Stimulated activated naive B cell treated with anti-CD40 and anti-IgM and Interleukin-4, amounts not matched to agents 10 μg/mL and 1 μg/mL and 100 μg/mL, for 72 hours (primary cell): ENCODE data around the gene TRIM67.

Experiments used
- ATAC-seq, 2 donors: fragments of 150-1000 bp; cut with Tn5 transposase; replicated peaks; 2 replicates each; pipeline ENCODE4 v1.10.0; 2021; ENCODE audit warnings: moderate library complexity in 1 of 2
- DNase-seq: peaks from one replicate; pipeline ENCODE4 v3.0.0; 2021
- H3K27ac Mint-ChIP-seq: one replicate; pipeline ENCODE4 v1.8.0; 2022; ENCODE audit warnings: mild to moderate bottlenecking, mixed read lengths
- H3K27me3 Mint-ChIP-seq, 2 donors: one replicate each; pipeline ENCODE4 v1.8.0; 2022; ENCODE audit warnings: mixed read lengths in 2 of 2
- H3K36me3 Mint-ChIP-seq, 2 donors: one replicate each; pipeline ENCODE4 v1.8.0; 2022; ENCODE audit warnings: mixed read lengths in 2 of 2, mild to moderate bottlenecking in 1 of 2
- H3K4me1 Mint-ChIP-seq, 2 donors: one replicate each; pipeline ENCODE4 v1.8.0; 2022; ENCODE audit warnings: mixed read lengths in 2 of 2, mild to moderate bottlenecking in 1 of 2
- H3K4me3 Mint-ChIP-seq, 2 donors: one replicate each; pipeline ENCODE4 v1.8.0; 2022; ENCODE audit warnings: mild to moderate bottlenecking in 2 of 2, mixed read lengths in 2 of 2, moderate library complexity in 1 of 2
- H3K9me3 Mint-ChIP-seq, 2 donors: one replicate each; pipeline ENCODE4 v1.8.0; 2022; ENCODE audit warnings: mixed read lengths in 2 of 2, mild to moderate bottlenecking in 1 of 2

The TRIM67 gene

GRCh38 chr1:231183639-231184590, 22.1 kb downstream of the TRIM67 start:
- H3K27ac Mint-ChIP-seq, result no peak overlapping the region
- H3K9me3 Mint-ChIP-seq, result no peaks in the 10 kb centered on the region
- ATAC-seq (no peak), DNase-seq (no peak)
- no peaks in the 10 kb centered on the region for H3K36me3 Mint-ChIP-seq
- no peak overlapping the region for H3K4me3 Mint-ChIP-seq
- no peaks in the 10 kb centered on the region for H3K4me1 Mint-ChIP-seq
- H3K27me3 Mint-ChIP-seq, result peaks cover 26 to 72% of the 10 kb centered on the region in 2 donors

GRCh38 chr1:231184891-231185290, 23.0 kb downstream of the TRIM67 start:
- H3K4me3 Mint-ChIP-seq, result no peak overlapping the region
- DNase-seq (no peak), ATAC-seq (no peak)
- peaks cover 34 to 76% of the 10 kb centered on the region in 2 donors for H3K27me3 Mint-ChIP-seq
- H3K36me3 Mint-ChIP-seq, result no peaks in the 10 kb centered on the region
- H3K4me1 Mint-ChIP-seq, result no peaks in the 10 kb centered on the region
- peaks cover 0 to 5% of the 10 kb centered on the region in 2 donors for H3K9me3 Mint-ChIP-seq
- no peak overlapping the region for H3K27ac Mint-ChIP-seq

DNA sequence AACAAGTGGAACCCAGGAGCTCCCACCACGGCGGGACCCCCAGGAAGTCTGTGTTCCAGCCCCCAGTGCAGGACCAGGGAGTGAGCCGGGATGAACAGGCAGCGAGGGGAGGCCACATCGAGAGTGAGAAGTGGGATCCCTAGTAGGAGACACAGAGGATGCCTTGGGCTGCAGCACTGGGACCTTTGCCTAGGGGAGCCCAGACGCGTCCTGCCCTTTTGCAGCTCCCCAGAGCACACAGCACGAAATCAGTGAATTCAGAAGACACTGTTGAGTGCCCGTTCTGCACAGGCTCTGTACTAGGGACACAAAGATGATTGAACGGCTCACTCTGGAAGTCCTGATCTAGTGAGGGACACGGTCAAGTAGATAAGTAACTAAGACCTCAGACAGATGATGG, 23.5 kb downstream of the TRIM67 start:
- Mint-ChIP-seq H3K27ac (no peak overlapping the region), H3K36me3 (no peaks in the 10 kb centered on the region), H3K9me3 (peaks cover 0 to 5% of the 10 kb centered on the region in 2 donors), H3K4me3 (no peak overlapping the region), H3K27me3 (peaks cover 35 to 72% of the 10 kb centered on the region in 2 donors), H3K4me1 (no peaks in the 10 kb centered on the region)
- DNase-seq, result no peak
- ATAC-seq, result no peak

- Mint-ChIP-seq H3K27me3 (peaks cover 40 to 75% of the 10 kb centered on the region in 2 donors), H3K36me3 (no peaks in the 10 kb centered on the region), H3K9me3 (peaks cover 0 to 5% of the 10 kb centered on the region in 2 donors), H3K27ac (no peak overlapping the region), H3K4me1 (no peaks in the 10 kb centered on the region), H3K4me3 (no peak overlapping the region)
- DNase-seq (no peak), ATAC-seq (no peak)
Measured at GRCh38 chr1:231186356-231187115, 24.7 kb downstream of the TRIM67 start.

GRCh38 chr1:231187571-231187970, 25.7 kb downstream of the TRIM67 start:
- H3K36me3 Mint-ChIP-seq, result no peaks in the 10 kb centered on the region
- no peak overlapping the region for H3K4me3 Mint-ChIP-seq
- no peaks in the 10 kb centered on the region for H3K4me1 Mint-ChIP-seq
- ATAC-seq (no peak), DNase-seq (no peak)
- H3K9me3 Mint-ChIP-seq, result peaks cover 0 to 5% of the 10 kb centered on the region in 2 donors
- H3K27ac Mint-ChIP-seq, result no peak overlapping the region
- H3K27me3 Mint-ChIP-seq, result peaks cover 38 to 68% of the 10 kb centered on the region in 2 donors

GRCh38 chr1:231188072-231188471, 26.2 kb downstream of the TRIM67 start:
- Mint-ChIP-seq H3K27ac (no peak overlapping the region), H3K9me3 (peaks cover 0 to 5% of the 10 kb centered on the region in 2 donors), H3K36me3 (no peaks in the 10 kb centered on the region), H3K27me3 (peaks cover 38 to 67% of the 10 kb centered on the region in 2 donors), H3K4me3 (no peak overlapping the region), H3K4me1 (no peaks in the 10 kb centered on the region)
- no peak for ATAC-seq
- DNase-seq, result no peak

DNA sequence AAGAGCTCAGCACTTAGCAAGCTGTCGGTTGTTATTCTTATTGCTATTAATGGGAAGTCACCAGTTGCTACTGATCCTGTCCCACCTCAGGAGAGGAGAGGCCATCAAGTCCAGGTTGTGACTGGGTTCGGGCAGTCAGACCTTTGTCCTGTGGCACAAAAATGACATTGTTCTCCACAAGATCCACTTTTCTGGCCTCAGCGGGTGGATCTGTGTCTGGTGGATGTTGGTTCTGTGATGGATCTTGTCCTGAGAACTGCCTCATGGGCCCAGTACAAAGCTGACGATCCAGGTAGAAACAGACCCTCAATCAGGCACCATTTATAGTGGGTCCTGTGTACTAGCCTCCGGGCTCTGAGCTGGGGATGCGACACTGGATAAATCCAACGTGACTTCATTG, 26.9 kb downstream of the TRIM67 start:
- H3K4me1 Mint-ChIP-seq, result no peaks in the 10 kb centered on the region
- DNase-seq (no peak), ATAC-seq (no peak)
- no peak overlapping the region for H3K4me3 Mint-ChIP-seq
- peaks cover 0 to 5% of the 10 kb centered on the region in 2 donors for H3K9me3 Mint-ChIP-seq
- no peaks in the 10 kb centered on the region for H3K36me3 Mint-ChIP-seq
- no peak overlapping the region for H3K27ac Mint-ChIP-seq
- peaks cover 38 to 67% of the 10 kb centered on the region in 2 donors for H3K27me3 Mint-ChIP-seq

- Mint-ChIP-seq H3K27ac (no peak overlapping the region), H3K4me3 (no peak overlapping the region), H3K36me3 (no peaks in the 10 kb centered on the region), H3K9me3 (peaks cover 0 to 5% of the 10 kb centered on the region in 2 donors), H3K27me3 (peaks cover 38 to 56% of the 10 kb centered on the region in 2 donors), H3K4me1 (no peaks in the 10 kb centered on the region)
- DNase-seq, result no peak
- ATAC-seq, result no peak
Measured at GRCh38 chr1:231189683-231190270, 27.9 kb downstream of the TRIM67 start.

GRCh38 chr1:231190456-231190855, 28.6 kb downstream of the TRIM67 start:
- no peak overlapping the region for H3K27ac Mint-ChIP-seq
- H3K27me3 Mint-ChIP-seq, result peaks cover 37 to 50% of the 10 kb centered on the region in 2 donors
- H3K4me3 Mint-ChIP-seq, result no peak overlapping the region
- peaks cover 0 to 5% of the 10 kb centered on the region in 2 donors for H3K9me3 Mint-ChIP-seq
- DNase-seq (no peak), ATAC-seq (no peak)
- H3K36me3 Mint-ChIP-seq, result no peaks in the 10 kb centered on the region
- no peaks in the 10 kb centered on the region for H3K4me1 Mint-ChIP-seq

- ATAC-seq (no peak), DNase-seq (no peak)
- Mint-ChIP-seq H3K4me3 (no peak overlapping the region), H3K36me3 (no peaks in the 10 kb centered on the region), H3K27ac (no peak overlapping the region), H3K9me3 (peaks cover 0 to 5% of the 10 kb centered on the region in 2 donors), H3K27me3 (peaks cover 34 to 41% of the 10 kb centered on the region in 2 donors), H3K4me1 (no peaks in the 10 kb centered on the region)
Measured at GRCh38 chr1:231192620-231193163, 30.8 kb downstream of the TRIM67 start.

DNA sequence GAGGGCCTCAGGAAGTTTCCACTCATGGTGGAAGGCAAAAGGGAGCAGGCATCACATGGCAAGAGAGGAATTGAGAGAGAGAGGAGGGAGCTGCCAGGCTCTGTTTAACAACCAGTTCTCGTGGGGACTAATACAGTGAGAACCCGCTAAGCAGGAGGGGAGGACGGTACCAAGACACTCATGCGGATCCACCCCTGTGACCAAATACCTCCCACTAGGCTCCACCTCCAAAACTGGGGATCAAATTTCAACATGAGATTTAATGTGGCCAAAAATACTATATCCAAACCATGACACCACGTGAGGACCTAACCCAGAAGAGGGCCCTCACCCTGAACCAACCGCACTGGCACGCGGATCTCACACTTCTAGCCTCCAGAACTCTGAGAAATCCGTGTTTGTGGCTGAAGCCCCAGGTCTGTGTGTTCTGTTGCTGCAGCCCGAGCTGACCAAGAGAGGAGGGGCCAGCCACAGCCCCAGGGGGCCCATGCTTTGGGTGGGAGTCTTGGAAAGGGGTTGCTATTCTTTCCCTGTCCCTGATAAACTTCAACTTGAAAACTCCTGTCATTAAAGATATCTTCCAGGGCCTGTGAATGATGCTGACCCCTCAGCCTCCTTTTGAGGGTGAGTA, 32.0 kb downstream of the TRIM67 start:
- peaks cover 0 to 5% of the 10 kb centered on the region in 2 donors for H3K9me3 Mint-ChIP-seq
- no peak overlapping the region for H3K27ac Mint-ChIP-seq
- H3K4me1 Mint-ChIP-seq, result no peaks in the 10 kb centered on the region
- peaks cover 30 to 37% of the 10 kb centered on the region in 2 donors for H3K27me3 Mint-ChIP-seq
- ATAC-seq (no peak), DNase-seq (no peak)
- no peak overlapping the region for H3K4me3 Mint-ChIP-seq
- H3K36me3 Mint-ChIP-seq, result no peaks in the 10 kb centered on the region

DNA sequence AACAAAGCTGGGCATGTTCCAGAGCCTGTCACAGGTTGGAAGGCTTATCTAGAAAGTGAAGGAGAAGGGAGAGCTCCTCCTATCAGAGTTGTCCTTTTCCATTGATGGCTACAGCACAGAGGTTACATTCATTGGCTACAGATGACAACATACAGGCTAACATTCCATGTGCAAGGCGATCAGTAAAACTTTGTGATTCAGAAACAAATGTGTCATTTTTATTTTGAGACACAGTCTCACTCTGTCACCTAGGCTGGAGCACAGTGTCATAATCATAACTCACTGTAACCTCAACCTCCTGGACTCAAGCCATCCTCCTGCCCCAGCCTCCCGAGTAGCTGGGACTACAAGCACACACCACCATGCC, 32.6 kb downstream of the TRIM67 start:
- no peak overlapping the region for H3K4me3 Mint-ChIP-seq
- H3K4me1 Mint-ChIP-seq, result no peaks in the 10 kb centered on the region
- H3K27ac Mint-ChIP-seq, result no peak overlapping the region
- DNase-seq (no peak), ATAC-seq (no peak)
- no peaks in the 10 kb centered on the region for H3K36me3 Mint-ChIP-seq
- H3K27me3 Mint-ChIP-seq, result peaks cover 24 to 33% of the 10 kb centered on the region in 2 donors
- peaks cover 0 to 3% of the 10 kb centered on the region in 2 donors for H3K9me3 Mint-ChIP-seq

GRCh38 chr1:231194843-231195516, 33.1 kb downstream of the TRIM67 start:
- no peaks in the 10 kb centered on the region for H3K9me3 Mint-ChIP-seq
- H3K36me3 Mint-ChIP-seq, result no peaks in the 10 kb centered on the region
- no peak overlapping the region for H3K27ac Mint-ChIP-seq
- no peaks in the 10 kb centered on the region for H3K4me1 Mint-ChIP-seq
- H3K4me3 Mint-ChIP-seq, result no peak overlapping the region
- H3K27me3 Mint-ChIP-seq, result peaks cover 21 to 31% of the 10 kb centered on the region in 2 donors
- DNase-seq (no peak), ATAC-seq (no peak)
